HepG2 (cell line): ENCODE measurements around the gene SLC16A5. TPM values are rescaled to one million over a fixed set of nuclear protein-coding genes. Genes with fewer than 3 reads are reported as not detected.
A peak's percentile ranks its signal among the peaks of the same experiment; 100 is the strongest.

Source experiments
- AKNA ChIP-seq: sonication (generic); formaldehyde crosslinking; IDR thresholded peaks from 2 replicates; pipeline ENCODE4 v1.4.0; 2020; ENCODE audit warnings: missing genetic modification reagents, borderline replicate concordance
- FIP1L1 ChIP-seq: fragments of 200-400 bp; formaldehyde crosslinking; IDR thresholded peaks from 2 replicates; pipeline ENCODE4 v1.6.1; 2018; ENCODE audit warnings: low read depth, mild to moderate bottlenecking, low read length, moderate library complexity, borderline replicate concordance; ENCODE audit not compliant: insufficient read depth
- GABPA ChIP-seq, 2 experiments: IDR thresholded peaks; 2 replicates each; pipeline ENCODE4 v1.6.1; 2011 to 2016; ENCODE audit warnings: low read depth in 2 of 2, low read length in 1 of 2, missing biosample characterization in 1 of 2, missing genetic modification characterization in 1 of 2
- JDP2 ChIP-seq: sonication (generic); formaldehyde crosslinking; IDR thresholded peaks from 2 replicates; pipeline ENCODE4 v1.8.1; 2022; ENCODE audit warnings: missing genetic modification reagents, borderline replicate concordance
- LBX2 ChIP-seq: sonication (generic); formaldehyde crosslinking; IDR thresholded peaks from 2 replicates; pipeline ENCODE4 v1.5.0; 2020; ENCODE audit warnings: missing genetic modification reagents, mild to moderate bottlenecking, borderline replicate concordance
- POLR2AphosphoS2 ChIP-seq: IDR thresholded peaks from 2 replicates; pipeline ENCODE4 v1.6.1; 2011; ENCODE audit warnings: low read depth, low read length, improper control_type of control experiment
- RFX3 ChIP-seq: IDR thresholded peaks from 2 replicates; pipeline ENCODE4 v1.6.1; 2016; ENCODE audit warnings: missing biosample characterization, missing genetic modification reagents
- SAFB2 ChIP-seq: sonication (generic); formaldehyde crosslinking; IDR thresholded peaks from 2 replicates; pipeline ENCODE4 v1.5.1; 2020; ENCODE audit warnings: missing genetic modification reagents, low read depth, mild to moderate bottlenecking, borderline replicate concordance
- SIN3B ChIP-seq: fragments of 150-350 bp; IDR thresholded peaks from 2 replicates; pipeline ENCODE4 v1.6.1; 2014; ENCODE audit warnings: low read length
- SP140L ChIP-seq: sonication (generic); formaldehyde crosslinking; IDR thresholded peaks from 2 replicates; pipeline ENCODE4 v1.4.0; 2020; ENCODE audit warnings: missing genetic modification reagents, borderline replicate concordance
- ZFX ChIP-seq: sonication (generic); formaldehyde crosslinking; IDR thresholded peaks from 2 replicates; pipeline ENCODE4 v1.4.0; 2020; ENCODE audit warnings: mild to moderate bottlenecking, low read depth, missing genetic modification reagents, moderate library complexity
- ZNF326 ChIP-seq: sonication (generic); formaldehyde crosslinking; IDR thresholded peaks from 2 replicates; pipeline ENCODE4 v1.4.0; 2020; ENCODE audit warnings: missing genetic modification reagents, borderline replicate concordance
- ZNF432 ChIP-seq: sonication (generic); formaldehyde crosslinking; IDR thresholded peaks from 2 replicates; pipeline ENCODE4 v1.5.0; 2020; ENCODE audit warnings: missing genetic modification reagents, mild to moderate bottlenecking, borderline replicate concordance
- ZNF567 ChIP-seq: sonication (generic); formaldehyde crosslinking; IDR thresholded peaks from 2 replicates; pipeline ENCODE4 v1.8.1; 2023; ENCODE audit warnings: mild to moderate bottlenecking, missing genetic modification reagents, borderline replicate concordance
- ZNF674 ChIP-seq: sonication (generic); formaldehyde crosslinking; IDR thresholded peaks from 2 replicates; pipeline ENCODE4 v1.5.0; 2020; ENCODE audit warnings: low read depth, mild to moderate bottlenecking, missing genetic modification reagents
- ZNF816 ChIP-seq: sonication (generic); formaldehyde crosslinking; IDR thresholded peaks from 2 replicates; pipeline ENCODE4 v1.8.0; 2022; ENCODE audit warnings: missing genetic modification reagents, mild to moderate bottlenecking, borderline replicate concordance
- polyA plus RNA-seq, 8 experiments: library from polyadenylated mRNA; depleted of rRNA in 3 of 8; stranded (reverse) in 7 of 8; unstranded in 1 of 8; fragments of >200 nt; fragmentation: Illumina TruSeq in 4 of 8; extraction: Trizol in 4 of 8; gene quantifications; 2 replicates each; pipeline versions ENCODE4 v1.2.1 to v1.2.3, GENCODE V29; 2011 to 2016; ENCODE audit warnings: low read depth in 4 of 8, missing spikeins in 1 of 8, mixed read lengths in 1 of 8; ENCODE audit not compliant: insufficient read depth in 1 of 8
- total RNA-seq, 5 experiments: library from RNA; depleted of rRNA; stranded (reverse); fragments of >200 nt; fragmentation: Illumina TruSeq; extraction: Trizol; gene quantifications; 2 replicates each; pipeline ENCODE4 v1.2.3, GENCODE V29; 2016; ENCODE audit warnings: low read depth in 1 of 5
- TF ChIP-seq, protein P1 (sequence below): IDR thresholded peaks from 2 replicates; pipeline ENCODE4 v1.6.1; 2016; ENCODE audit warnings: mild to moderate bottlenecking, missing biosample characterization, missing genetic modification reagents
- TF ChIP-seq, protein P2 (sequence below): sonication (generic); formaldehyde crosslinking; IDR thresholded peaks from 2 replicates; pipeline ENCODE4 v1.5.0; 2020; ENCODE audit warnings: mild to moderate bottlenecking, missing genetic modification reagents
- TF ChIP-seq, protein P3 (sequence below): sonication (generic); formaldehyde crosslinking; IDR thresholded peaks from 2 replicates; pipeline ENCODE4 v1.8.1; 2023; ENCODE audit warnings: mild to moderate bottlenecking, missing genetic modification reagents

SLC16A5 gene
- total and polyA plus RNA-seq, 2 of the 13 experiments (the other 11 are each of a cell fraction or from before 2014, with no cell fraction given): 0.69 to 5.6 TPM

- TF ChIP-seq POLR2AphosphoS2 (no peak), ZNF674 (CRISPR knock-in tag) (no peak), ZNF432 (CRISPR knock-in tag) (0 out of 2 replicates have a peak, but pooled peaks have one; percentile 49), FIP1L1 (no peak), LBX2 (CRISPR knock-in tag) (peak; percentile 28; the same call in 1 of the 2 replicates), SP140L (CRISPR knock-in tag) (no peak), RFX3 (no peak), SAFB2 (CRISPR knock-in tag) (peak; percentile 55; the same call in 1 of the 2 replicates), ZNF816 (CRISPR knock-in tag) (peak; percentile 67; the same call in 1 of the 2 replicates), ZNF567 (CRISPR knock-in tag) (no peak; the same call in 1 of the 2 replicates), GABPA (IDR thresholded peaks at IDR 0.05; ENCODE audit: low read depth, low read length) (peak; percentile 76), GABPA (CRISPR knock-in tag; IDR thresholded peaks at IDR 0.05; ENCODE audit: low read depth) (peak; percentile 78), ZNF326 (CRISPR knock-in tag) (no peak), AKNA (CRISPR knock-in tag) (peak; percentile 80; the same call in 1 of the 2 replicates), ZFX (no peak; the same call in 1 of the 2 replicates), SIN3B (no peak), JDP2 (CRISPR knock-in tag) (no peak)
- TF ChIP-seq, protein P1, sequence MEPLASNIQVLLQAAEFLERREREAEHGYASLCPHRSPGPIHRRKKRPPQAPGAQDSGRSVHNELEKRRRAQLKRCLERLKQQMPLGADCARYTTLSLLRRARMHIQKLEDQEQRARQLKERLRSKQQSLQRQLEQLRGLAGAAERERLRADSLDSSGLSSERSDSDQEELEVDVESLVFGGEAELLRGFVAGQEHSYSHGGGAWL: no peak; the same call in 1 of the 2 replicates
- TF ChIP-seq, protein P2, sequence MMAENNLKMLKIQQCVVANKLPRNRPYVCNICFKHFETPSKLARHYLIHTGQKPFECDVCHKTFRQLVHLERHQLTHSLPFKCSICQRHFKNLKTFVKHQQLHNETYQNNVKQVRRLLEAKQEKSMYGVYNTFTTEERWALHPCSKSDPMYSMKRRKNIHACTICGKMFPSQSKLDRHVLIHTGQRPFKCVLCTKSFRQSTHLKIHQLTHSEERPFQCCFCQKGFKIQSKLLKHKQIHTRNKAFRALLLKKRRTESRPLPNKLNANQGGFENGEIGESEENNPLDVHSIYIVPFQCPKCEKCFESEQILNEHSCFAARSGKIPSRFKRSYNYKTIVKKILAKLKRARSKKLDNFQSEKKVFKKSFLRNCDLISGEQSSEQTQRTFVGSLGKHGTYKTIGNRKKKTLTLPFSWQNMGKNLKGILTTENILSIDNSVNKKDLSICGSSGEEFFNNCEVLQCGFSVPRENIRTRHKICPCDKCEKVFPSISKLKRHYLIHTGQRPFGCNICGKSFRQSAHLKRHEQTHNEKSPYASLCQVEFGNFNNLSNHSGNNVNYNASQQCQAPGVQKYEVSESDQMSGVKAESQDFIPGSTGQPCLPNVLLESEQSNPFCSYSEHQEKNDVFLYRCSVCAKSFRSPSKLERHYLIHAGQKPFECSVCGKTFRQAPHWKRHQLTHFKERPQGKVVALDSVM (CRISPR knock-in tag): no peak
- TF ChIP-seq, protein P3, sequence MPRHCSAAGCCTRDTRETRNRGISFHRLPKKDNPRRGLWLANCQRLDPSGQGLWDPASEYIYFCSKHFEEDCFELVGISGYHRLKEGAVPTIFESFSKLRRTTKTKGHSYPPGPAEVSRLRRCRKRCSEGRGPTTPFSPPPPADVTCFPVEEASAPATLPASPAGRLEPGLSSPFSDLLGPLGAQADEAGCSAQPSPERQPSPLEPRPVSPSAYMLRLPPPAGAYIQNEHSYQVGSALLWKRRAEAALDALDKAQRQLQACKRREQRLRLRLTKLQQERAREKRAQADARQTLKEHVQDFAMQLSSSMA (CRISPR knock-in tag): peak; percentile 67; the same call in 1 of the 2 replicates
Observed at GRCh38 chr17:75109407-75110233, 21.9 kb downstream of the SLC16A5 start, which contains the start of gene ARMC7 (continued).
